ENCODE measurements around the gene ID2.

DNA sequence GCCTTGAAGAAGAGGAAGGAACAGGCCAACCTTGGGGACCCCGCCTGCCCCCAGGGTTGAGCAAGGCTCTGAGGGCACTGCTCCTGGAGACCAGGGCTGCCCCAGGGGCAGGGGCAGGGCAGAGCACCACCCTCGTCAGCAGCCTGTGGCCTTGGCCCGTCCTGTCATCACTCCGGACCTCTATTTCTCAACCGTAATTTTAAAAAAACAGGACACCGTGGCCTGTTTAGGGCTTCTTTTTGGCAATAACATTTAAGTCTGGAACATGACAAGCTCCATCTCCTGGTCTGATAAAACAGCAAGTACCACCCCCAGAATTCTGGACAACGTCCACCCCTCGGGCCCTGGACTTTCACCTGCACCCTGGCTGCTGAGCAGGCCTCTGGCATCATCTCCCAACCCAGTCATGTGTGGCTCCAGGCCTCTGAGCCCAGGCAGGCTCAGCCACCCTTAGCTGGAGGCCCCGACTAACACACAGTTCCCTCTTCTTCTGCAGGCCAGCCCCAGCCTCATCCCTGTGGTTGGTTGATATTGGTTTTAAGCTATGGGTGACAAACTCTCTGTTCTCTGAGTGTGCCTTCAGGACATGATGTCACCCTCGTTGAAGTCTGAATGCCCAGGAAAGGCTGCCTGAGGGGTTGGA, 22.6 kb upstream of the ID2 start:
- no peak for TF ChIP-seq EP300 (IDR thresholded peaks at IDR 0.05)
- TF ChIP-seq POLR2A (IDR thresholded peaks at IDR 0.05): no peak
- TF ChIP-seq, protein P1, sequence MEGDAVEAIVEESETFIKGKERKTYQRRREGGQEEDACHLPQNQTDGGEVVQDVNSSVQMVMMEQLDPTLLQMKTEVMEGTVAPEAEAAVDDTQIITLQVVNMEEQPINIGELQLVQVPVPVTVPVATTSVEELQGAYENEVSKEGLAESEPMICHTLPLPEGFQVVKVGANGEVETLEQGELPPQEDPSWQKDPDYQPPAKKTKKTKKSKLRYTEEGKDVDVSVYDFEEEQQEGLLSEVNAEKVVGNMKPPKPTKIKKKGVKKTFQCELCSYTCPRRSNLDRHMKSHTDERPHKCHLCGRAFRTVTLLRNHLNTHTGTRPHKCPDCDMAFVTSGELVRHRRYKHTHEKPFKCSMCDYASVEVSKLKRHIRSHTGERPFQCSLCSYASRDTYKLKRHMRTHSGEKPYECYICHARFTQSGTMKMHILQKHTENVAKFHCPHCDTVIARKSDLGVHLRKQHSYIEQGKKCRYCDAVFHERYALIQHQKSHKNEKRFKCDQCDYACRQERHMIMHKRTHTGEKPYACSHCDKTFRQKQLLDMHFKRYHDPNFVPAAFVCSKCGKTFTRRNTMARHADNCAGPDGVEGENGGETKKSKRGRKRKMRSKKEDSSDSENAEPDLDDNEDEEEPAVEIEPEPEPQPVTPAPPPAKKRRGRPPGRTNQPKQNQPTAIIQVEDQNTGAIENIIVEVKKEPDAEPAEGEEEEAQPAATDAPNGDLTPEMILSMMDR (IDR thresholded peaks at IDR 0.05): no peak
